HUES64 (cell line): ENCODE results near the gene FHIT.

ENCODE experiments used
- H3K27ac ChIP-seq: 2 replicates; pipeline ENCODE4 v1.7.0; 2013; ENCODE audit warnings: low read depth, low read length, inconsistent platforms
- H3K27me3 ChIP-seq: 2 replicates; pipeline ENCODE4 v1.6.1; 2013; ENCODE audit warnings: mild to moderate bottlenecking, low read length; ENCODE audit not compliant: insufficient read depth
- H3K36me3 ChIP-seq: 2 replicates; pipeline ENCODE4 v1.6.1; 2013; ENCODE audit warnings: mild to moderate bottlenecking, low read length; ENCODE audit not compliant: insufficient read depth
- H3K4me1 ChIP-seq: 2 replicates; pipeline ENCODE4 v1.6.1; 2013; ENCODE audit warnings: mild to moderate bottlenecking, low read length, moderate library complexity; ENCODE audit not compliant: insufficient read depth
- H3K4me3 ChIP-seq: 2 replicates; pipeline ENCODE4 v1.5.1; 2013; ENCODE audit warnings: mild to moderate bottlenecking, low read length, moderate library complexity
- H3K9ac ChIP-seq: 2 replicates; pipeline ENCODE4 v1.6.1; 2013; ENCODE audit warnings: mild to moderate bottlenecking, low read depth, low read length
- H3K9me3 ChIP-seq: 2 replicates; pipeline ENCODE4 v1.6.1; 2013; ENCODE audit warnings: low read depth, low read length; ENCODE audit not compliant: insufficient read depth
- WGBS: fragments of 150-250, 120-280 bp; methylation state at CpG from one replicate; pipeline ENCODE4 v1.1.7; 2013; ENCODE audit warnings: missing lambda C conversion rate; 5-methylcytosine and 5-hydroxymethylcytosine counted together

Gene FHIT

GRCh38 chr3:60599586-60599985, 651.7 kb downstream of the FHIT start:
- Histone ChIP-seq H3K4me3 (no peak overlapping the region), H3K9ac (no peak overlapping the region), H3K27me3 (no peaks in the 10 kb centered on the region), H3K4me1 (peaks cover 17% of the 10 kb centered on the region), H3K36me3 (no peaks in the 10 kb centered on the region), H3K27ac (no peak overlapping the region), H3K9me3 (no peaks in the 10 kb centered on the region)
- 82% methylated on average over 1 of the region's 1 CpG for WGBS

- Histone ChIP-seq H3K4me3 (no peak overlapping the region), H3K36me3 (no peaks in the 10 kb centered on the region), H3K27ac (no peak overlapping the region), H3K9ac (no peak overlapping the region), H3K27me3 (no peaks in the 10 kb centered on the region), H3K9me3 (no peaks in the 10 kb centered on the region), H3K4me1 (peaks cover 17% of the 10 kb centered on the region)
- WGBS: 91% methylated on average over 2 of the region's 2 CpGs
These were observed 652.6 kb downstream of the FHIT start for GRCh38 chr3:60598671-60599070.

GRCh38 chr3:60594025-60594424, 657.2 kb downstream of the FHIT start:
- H3K4me1 ChIP-seq: peaks cover under 1% of the 10 kb centered on the region; the same call in 1 of the 2 replicates

GRCh38 chr3:60591267-60591666, 660.0 kb downstream of the FHIT start:
- H3K9ac ChIP-seq: no peak overlapping the region
- H3K27ac ChIP-seq: no peak overlapping the region
- WGBS: 98% methylated on average over 2 of the region's 2 CpGs
- H3K4me1 ChIP-seq: peaks cover 5% of the 10 kb centered on the region; the same call in 1 of the 2 replicates
- no peaks in the 10 kb centered on the region for H3K36me3 ChIP-seq
- H3K9me3 ChIP-seq: no peaks in the 10 kb centered on the region
- H3K4me3 ChIP-seq: no peak overlapping the region
- H3K27me3 ChIP-seq: no peaks in the 10 kb centered on the region

More at GRCh38 chr3:60594025-60594424, 657.2 kb downstream of the FHIT start:
- 79% methylated on average over 6 of the region's 6 CpGs for WGBS
- H3K27ac ChIP-seq: no peak overlapping the region
- no peaks in the 10 kb centered on the region for H3K36me3 ChIP-seq
- no peak overlapping the region for H3K4me3 ChIP-seq
- no peak overlapping the region for H3K9ac ChIP-seq
- no peaks in the 10 kb centered on the region for H3K27me3 ChIP-seq
- H3K9me3 ChIP-seq: no peaks in the 10 kb centered on the region

- H3K9me3 ChIP-seq: no peaks in the 10 kb centered on the region
- no peak overlapping the region for H3K4me3 ChIP-seq
- H3K4me1 ChIP-seq: peaks cover 5% of the 10 kb centered on the region; the same call in 1 of the 2 replicates
- no peak overlapping the region for H3K9ac ChIP-seq
- no peaks in the 10 kb centered on the region for H3K27me3 ChIP-seq
- H3K36me3 ChIP-seq: no peaks in the 10 kb centered on the region
- WGBS: 90% methylated on average over 3 of the region's 3 CpGs
- no peak overlapping the region for H3K27ac ChIP-seq
These were observed 662.4 kb downstream of the FHIT start for GRCh38 chr3:60588806-60589205.

GRCh38 chr3:60585918-60586317, 665.3 kb downstream of the FHIT start:
- no peaks in the 10 kb centered on the region for H3K36me3 ChIP-seq
- H3K27me3 ChIP-seq: no peaks in the 10 kb centered on the region
- H3K4me3 ChIP-seq: no peak overlapping the region
- H3K9ac ChIP-seq: no peak overlapping the region
- H3K4me1 ChIP-seq: peaks cover 26% of the 10 kb centered on the region
- no peak overlapping the region for H3K27ac ChIP-seq
- 0% methylated on average over 1 of the region's 1 CpG for WGBS
- H3K9me3 ChIP-seq: no peaks in the 10 kb centered on the region

GRCh38 chr3:60584250-60584649, 667.0 kb downstream of the FHIT start:
- no peaks in the 10 kb centered on the region for H3K36me3 ChIP-seq
- H3K27me3 ChIP-seq: no peaks in the 10 kb centered on the region
- no peak overlapping the region for H3K4me3 ChIP-seq
- no peaks in the 10 kb centered on the region for H3K9me3 ChIP-seq
- H3K4me1 ChIP-seq: peaks cover 29% of the 10 kb centered on the region
- WGBS: no CpG with 5 or more reads among the region's 2 CpGs
- no peak overlapping the region for H3K9ac ChIP-seq
- H3K27ac ChIP-seq: no peak overlapping the region

- Histone ChIP-seq H3K27me3 (no peaks in the 10 kb centered on the region), H3K9me3 (no peaks in the 10 kb centered on the region), H3K36me3 (no peaks in the 10 kb centered on the region), H3K27ac (no peak overlapping the region), H3K4me1 (peaks cover 23% of the 10 kb centered on the region), H3K4me3 (no peak overlapping the region), H3K9ac (no peak overlapping the region)
- WGBS: 75% methylated on average over 3 of the region's 3 CpGs
These were observed 669.0 kb downstream of the FHIT start for GRCh38 chr3:60582288-60582687.

GRCh38 chr3:60580809-60581208, 670.4 kb downstream of the FHIT start:
- WGBS: 83% methylated on average over 4 of the region's 5 CpGs
- no peaks in the 10 kb centered on the region for H3K27me3 ChIP-seq
- H3K9ac ChIP-seq: no peak overlapping the region
- no peak overlapping the region for H3K4me3 ChIP-seq
- H3K4me1 ChIP-seq: peaks cover 30% of the 10 kb centered on the region
- no peaks in the 10 kb centered on the region for H3K9me3 ChIP-seq
- H3K36me3 ChIP-seq: no peaks in the 10 kb centered on the region
- H3K27ac ChIP-seq: no peak overlapping the region

- no peak overlapping the region for H3K27ac ChIP-seq
- no peak overlapping the region for H3K4me3 ChIP-seq
These were observed 671.5 kb downstream of the FHIT start for GRCh38 chr3:60579734-60580133.

GRCh38 chr3:60578936-60579335, 672.3 kb downstream of the FHIT start:
- Histone ChIP-seq H3K4me3 (no peak overlapping the region), H3K36me3 (no peaks in the 10 kb centered on the region), H3K9ac (no peak overlapping the region), H3K9me3 (no peaks in the 10 kb centered on the region), H3K27me3 (no peaks in the 10 kb centered on the region), H3K4me1 (peaks cover 37% of the 10 kb centered on the region), H3K27ac (no peak overlapping the region)
- WGBS: 100% methylated on average over 1 of the region's 1 CpG

More at GRCh38 chr3:60579734-60580133, 671.5 kb downstream of the FHIT start:
- no peaks in the 10 kb centered on the region for H3K9me3 ChIP-seq
- H3K4me1 ChIP-seq: peaks cover 33% of the 10 kb centered on the region
- H3K9ac ChIP-seq: no peak overlapping the region
- H3K27me3 ChIP-seq: no peaks in the 10 kb centered on the region
- 84% methylated on average over 5 of the region's 5 CpGs for WGBS
- no peaks in the 10 kb centered on the region for H3K36me3 ChIP-seq

GRCh38 chr3:60577601-60578000, 673.7 kb downstream of the FHIT start:
- H3K4me3 ChIP-seq: no peak overlapping the region
- H3K9me3 ChIP-seq: no peaks in the 10 kb centered on the region
- no peak overlapping the region for H3K9ac ChIP-seq
- WGBS: 98% methylated on average over 2 of the region's 4 CpGs
- peaks cover 42% of the 10 kb centered on the region for H3K4me1 ChIP-seq
- H3K27ac ChIP-seq: no peak overlapping the region
- H3K27me3 ChIP-seq: no peaks in the 10 kb centered on the region
- no peaks in the 10 kb centered on the region for H3K36me3 ChIP-seq
